CD4-positive, alpha-beta T cell treated with Interleukin-4 for 4 hours (primary cell): Measurements from ENCODE around the gene PRKCH.
"Not testable (repeated sequence)": the region's sequence is repeated elsewhere in the genome, so short reads cannot be mapped to it uniquely, and the experiment has no call there.

Experiments used
- DNase-seq: peaks from one replicate; pipeline ENCODE4 v3.0.0-alpha.2; 2020

The PRKCH gene

DNA sequence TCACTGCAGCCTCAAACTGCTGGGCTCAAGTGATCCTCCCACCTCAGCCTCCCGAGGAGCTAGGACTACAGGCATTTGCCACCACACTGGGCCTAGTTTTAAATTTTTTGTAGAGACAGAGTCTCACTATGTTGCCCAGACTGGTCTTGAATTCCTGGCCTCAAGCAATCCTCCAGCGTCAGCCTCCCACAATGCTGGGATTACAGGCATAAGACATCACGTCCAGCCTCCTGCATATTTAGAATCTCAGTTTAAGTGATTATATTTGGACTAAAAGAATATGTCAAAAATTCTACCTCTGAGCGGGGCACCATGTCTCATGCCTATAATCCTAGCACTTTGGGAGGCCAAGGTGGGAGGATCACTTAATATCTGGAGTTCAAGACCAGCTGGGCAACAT lies 12.7 kb upstream of the PRKCH start:
- DNase-seq, result not testable (repeated sequence)

DNA sequence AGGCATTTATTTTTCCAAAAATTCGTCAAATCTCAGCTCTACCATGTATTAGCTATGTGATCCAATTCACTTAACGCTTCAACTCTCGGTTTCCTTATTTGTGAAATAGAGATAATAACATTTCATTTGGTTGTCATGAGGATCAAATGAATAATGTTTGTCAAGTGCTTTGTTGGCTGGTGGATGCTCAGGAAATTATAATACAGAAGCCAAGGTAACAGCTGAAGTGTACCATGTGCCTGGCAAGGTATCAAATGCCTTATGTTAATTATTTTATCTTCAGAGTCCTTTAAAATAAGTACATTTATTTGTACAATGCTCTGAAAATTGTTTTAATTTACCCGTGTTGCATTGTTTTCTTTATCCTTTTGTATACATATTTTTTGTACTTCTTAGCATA lies 6.1 kb upstream of the PRKCH start:
- DNase-seq, result no peak

DNA sequence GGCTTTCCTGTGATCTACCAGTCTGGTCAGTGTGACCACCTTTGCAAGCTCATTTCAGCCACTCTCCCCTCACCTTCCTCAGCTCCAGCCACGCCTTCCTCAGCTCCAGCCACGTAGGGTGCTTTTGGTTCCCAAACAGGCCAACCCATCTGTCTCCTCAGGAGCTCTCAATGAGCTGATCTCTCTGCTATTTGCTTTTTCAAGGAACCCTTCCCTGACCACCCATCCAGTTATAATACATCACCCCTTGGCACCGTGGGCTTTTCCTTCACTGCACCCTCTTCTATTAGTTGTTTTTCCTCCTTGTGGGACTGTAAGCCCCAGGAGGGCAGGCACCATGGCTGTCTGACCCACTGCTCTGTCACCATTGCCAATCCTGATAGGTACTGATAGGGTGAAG lies 2.3 kb upstream of the PRKCH start:
- DNase-seq, result no peak

DNA sequence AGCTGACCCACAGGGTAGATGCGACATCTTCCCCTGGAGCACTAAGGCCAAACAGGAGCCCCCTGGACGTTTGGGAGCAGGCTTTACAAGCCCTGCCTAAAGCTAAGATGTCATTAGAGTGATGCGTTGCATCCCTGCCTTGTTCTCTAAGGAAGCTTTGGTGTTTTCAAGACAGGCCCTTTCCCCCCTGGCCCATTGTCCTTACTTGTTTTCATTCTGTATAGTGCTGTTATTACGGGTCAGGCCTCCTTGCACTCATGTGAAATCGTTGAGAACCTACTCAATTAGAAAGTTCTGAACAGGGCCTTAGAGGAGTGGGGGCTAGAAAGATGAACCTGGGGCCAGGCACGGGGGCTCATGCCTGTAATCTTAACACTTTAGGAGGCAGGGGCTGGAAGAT lies 1.7 kb upstream of the PRKCH start:
- no peak for DNase-seq

DNA sequence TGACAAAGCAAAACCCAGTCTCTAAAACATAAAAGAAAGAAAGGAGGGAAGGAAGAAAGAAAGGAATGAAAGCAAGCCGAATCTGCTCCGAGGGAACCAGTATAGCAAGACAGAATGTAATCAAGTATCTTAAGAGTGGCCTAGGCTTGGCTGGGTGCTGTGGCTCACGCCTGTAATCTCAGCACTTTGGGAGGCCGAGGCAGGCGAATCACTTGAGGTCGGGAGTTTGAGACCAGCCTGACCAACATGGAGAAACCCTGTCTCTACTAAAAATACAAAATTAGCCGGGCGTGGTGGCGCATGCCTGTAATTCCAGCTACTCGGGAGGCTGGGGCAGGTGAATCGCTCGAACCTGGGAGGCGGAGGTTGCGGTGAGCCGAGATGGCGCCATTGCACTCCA lies 1.2 kb upstream of the PRKCH start:
- not testable (repeated sequence) for DNase-seq

DNA sequence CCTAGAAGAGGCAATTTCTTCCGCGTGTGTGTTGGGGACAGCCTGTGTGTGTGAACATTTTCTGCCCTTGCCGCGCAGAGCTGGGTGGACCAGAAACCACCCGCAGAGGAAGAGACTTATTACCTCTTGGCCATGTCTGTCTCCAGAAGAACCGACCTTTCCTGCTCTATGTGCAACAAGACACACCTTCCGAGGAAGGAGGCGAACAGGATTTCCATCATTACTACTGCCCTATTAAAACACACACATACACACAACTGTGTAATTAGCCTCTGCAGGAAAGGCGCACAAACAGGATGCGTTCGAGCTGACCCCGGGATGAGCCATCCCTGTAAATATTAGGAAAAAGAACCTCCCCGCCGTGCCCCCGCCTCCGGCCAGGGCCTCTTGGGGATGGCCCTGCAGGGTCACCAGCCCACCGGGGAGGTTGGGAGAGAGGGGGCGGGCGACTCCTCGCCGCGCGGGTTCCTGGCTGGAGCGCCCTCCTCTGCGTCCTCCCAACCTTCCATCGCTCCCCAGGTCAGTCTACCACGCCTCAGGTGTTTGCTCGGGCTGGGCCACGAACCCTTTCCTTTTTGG lies 484 bp upstream of the PRKCH start:
- no peak for DNase-seq

DNA sequence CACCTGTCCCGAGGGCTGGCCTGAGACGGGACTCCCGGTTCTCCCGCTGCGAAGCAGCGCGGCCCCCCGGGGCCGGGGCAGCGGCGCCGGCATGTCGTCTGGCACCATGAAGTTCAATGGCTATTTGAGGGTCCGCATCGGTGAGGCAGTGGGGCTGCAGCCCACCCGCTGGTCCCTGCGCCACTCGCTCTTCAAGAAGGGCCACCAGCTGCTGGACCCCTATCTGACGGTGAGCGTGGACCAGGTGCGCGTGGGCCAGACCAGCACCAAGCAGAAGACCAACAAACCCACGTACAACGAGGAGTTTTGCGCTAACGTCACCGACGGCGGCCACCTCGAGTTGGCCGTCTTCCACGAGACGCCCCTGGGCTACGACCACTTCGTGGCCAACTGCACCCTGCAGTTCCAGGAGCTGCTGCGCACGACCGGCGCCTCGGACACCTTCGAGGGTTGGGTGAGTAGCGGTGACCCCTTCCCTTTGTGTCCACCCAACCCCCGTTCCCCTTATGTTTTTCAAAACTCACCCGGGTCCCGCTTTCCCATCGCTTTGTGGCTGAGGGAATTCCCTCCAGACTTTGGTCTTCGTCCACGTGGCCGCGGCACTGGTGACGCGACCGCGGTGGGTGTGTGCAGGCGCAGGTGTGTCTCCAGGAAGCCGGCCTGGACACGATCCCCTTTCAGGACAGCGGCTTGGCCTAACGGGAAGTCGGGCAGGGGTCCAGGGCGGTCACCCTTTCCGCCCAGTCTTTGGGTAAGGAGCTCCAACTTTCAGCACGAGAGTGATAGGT lies 826 bp downstream of the PRKCH start:
- DNase-seq, result no peak

DNA sequence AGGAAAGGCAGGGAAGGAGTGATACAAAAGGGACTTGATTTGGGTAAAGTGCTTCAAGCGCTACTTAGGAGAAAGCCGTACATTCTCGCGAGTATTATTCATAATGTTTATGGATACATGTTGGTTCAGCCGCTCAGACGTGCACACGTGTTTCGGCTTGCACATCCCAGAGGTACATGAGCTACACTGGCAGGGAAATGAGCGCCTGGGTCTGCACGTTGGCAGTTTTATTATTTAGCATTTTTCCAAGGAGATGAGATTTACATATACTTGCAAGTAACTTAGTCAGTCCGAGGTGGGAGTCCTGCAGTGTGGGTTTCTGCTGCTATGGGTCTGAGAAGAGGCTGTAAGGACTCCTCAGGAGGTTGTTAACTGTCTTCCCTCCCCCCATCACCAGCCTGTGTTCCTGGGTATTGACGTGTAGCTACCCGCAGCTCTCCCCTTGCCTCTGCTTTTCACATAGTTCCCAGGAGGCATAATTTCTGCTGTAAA lies 1.5 kb downstream of the PRKCH start:
- DNase-seq, result peak; percentile 73

DNA sequence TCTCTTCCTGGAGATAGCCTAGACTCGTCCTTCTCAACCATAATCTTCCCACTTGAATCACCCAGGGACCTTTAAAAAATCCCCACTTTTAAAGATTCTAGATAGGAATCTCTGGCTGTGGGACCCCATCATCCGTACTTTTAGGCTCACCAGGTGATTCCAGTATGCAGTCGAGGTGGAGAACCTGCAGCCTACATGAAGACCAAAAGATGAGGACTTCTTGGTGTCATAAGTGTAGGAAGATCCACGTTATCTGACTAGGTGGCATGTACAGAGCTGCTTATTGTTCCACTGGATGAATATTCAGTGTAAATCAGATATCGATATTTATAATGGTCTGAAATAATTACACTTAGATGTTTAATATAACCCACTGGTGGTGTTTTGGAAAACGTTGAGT lies 2.6 kb downstream of the PRKCH start:
- no peak for DNase-seq

DNA sequence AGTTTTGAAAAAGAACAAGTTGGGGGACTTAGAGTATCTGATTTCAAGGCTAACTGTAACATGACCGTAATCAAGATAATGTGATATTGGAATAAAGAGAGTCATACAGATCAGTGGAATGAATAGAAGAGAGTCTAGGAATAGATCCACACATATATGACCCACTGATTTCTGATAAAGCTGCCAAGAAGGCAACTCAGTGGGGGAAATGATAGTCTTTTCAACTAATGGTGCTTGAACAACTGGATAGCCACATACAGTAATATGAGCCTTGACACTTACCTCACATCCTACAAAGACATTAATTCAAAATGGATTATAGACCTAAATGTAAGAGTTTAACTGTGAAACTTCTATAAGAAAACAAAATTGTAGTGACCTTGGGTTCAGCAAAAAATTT lies 3.8 kb downstream of the PRKCH start:
- no peak for DNase-seq

DNA sequence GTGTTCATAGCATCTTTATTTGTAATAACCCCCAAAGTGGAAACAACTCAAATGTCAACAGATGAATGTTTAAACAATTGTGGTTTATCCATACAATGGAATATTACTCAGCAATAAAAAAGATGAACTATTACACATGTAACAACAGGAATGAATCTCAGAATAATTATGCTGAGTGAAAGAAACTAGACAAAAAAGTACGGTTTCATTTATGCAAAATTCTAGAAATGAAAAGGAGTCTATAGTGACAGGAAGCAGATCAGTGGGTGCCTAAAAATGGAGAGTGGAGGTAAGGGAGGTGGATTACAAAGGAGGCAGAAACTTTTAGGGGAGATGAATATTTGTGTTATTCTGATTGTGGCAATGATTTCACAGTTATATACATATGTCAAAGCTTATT lies 4.8 kb downstream of the PRKCH start:
- no peak for DNase-seq

DNA sequence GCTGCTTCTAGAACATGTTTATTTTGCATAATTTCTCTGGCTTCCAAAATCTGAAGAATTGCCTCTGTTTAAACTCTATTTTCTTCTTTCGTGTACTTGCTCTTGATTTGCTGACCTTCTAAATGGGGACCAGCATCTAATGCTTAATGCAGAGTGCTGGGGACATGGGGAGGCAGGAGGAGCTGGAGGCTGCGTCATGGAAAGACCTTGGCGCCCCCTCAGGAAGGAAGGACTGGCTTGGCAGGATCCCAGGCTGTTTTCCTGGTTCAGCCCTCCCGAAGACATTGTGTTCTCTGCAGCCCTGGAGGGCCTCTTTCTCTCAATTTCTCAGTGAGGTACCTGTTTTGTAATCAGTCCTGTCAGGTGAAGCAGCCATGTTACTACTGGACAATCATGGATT lies 5.5 kb downstream of the PRKCH start:
- DNase-seq, result no peak

DNA sequence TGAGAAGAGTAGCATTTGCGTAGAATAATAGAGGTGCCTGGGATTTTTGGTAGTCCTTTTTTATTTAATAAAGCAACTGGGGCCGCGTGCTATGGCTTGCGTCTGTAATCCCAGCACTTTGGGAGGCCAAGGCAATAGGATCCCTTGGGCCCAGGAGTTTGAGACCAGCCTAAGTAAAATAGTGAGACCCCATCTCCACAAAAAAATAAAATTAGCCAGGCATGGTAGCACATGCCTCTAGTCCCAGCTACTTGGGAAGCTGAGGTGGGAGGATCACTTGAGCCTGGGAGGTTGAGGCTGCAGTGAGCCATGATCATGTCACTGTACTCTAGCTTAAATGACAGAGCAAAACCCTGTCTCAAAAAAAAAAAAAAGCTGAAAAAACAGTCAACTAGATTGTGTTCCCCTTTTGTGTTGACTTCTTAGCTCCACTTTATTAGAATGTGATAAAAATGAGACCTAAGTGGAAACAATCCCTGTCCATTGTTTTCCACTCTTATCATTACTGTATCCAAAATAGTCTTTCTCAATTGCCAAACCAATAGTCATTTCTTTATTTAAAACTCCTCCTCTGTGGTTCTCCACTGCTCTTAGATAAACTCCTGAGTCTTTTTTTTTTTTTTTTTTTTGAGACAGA lies 7.4 kb downstream of the PRKCH start:
- no peak for DNase-seq

DNA sequence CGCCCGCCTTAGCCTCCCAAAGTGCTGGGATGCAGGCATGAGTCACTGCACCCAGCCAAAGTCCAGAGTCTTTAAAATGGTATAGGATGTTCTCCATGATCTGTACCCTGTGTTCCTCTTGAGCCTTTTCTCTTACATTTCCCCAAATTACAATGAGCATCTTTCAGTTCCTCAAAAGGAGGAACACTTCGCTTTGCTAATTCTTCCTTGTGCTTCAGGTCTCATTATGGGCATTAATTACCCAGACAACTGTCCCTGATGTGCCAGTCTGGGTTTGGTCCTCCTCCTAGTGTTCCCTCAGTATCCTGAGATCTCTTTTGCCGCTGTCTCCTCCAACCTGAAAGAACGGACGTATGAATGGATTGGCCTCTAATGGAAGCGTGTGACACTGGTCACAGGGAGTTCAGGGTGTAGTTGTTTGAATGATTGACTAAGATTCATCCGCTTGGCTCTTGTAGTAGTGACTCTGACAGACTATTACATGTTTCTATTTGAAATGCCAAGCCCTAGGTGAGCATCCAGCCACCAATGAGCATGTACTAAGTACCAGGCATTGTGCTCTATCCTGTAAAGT lies 8.2 kb downstream of the PRKCH start:
- no peak for DNase-seq

DNA sequence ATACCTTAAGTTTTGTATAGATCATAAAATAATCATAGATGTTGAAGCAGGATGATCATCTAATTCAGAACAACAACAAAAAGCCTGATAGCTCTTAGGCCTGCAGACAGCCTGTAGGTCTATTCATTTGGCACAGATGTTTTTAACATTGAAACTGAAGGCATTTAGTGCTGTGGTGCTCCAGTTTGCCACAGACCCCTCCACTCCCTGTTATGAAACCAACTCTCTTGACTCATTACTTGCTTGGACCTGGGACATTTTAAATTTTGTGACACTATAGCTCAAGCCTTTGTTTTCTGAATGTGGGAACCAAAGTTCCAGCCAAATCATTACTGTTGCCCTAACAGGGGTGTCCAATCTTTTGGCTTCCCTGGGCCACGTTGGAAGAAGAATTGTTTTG lies 9.1 kb downstream of the PRKCH start:
- DNase-seq, result no peak

DNA sequence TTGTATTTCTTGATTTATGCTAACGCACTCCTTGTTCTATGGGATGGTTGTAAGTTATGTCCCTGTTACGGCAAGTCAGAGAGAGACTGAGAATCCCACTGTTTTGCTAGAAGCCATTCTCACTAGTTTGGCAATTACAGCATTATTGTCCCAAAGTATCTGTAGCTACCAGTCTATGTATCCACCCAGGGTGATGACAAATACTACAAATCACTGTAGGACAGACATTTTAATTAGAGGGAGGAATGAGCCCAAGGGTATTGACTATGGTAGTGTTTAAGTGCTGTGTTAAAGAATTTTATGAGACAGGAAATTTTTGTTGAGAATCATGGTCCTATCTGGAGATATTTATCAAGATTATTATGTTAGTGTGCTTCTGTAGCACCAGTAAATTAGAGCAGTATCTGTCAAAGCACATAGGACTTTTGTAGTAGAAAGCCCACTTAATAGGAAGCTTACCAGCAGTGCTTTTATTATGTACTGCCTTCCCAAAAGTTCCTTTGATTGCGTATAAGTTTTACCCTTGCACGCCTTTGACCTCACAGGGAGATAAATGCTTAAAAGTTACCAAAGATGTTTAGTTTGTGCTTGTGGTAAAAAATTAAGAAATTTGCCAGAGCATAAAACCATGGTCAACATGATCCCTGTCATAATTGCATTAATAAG lies 10.7 kb downstream of the PRKCH start:
- DNase-seq, result no peak

DNA sequence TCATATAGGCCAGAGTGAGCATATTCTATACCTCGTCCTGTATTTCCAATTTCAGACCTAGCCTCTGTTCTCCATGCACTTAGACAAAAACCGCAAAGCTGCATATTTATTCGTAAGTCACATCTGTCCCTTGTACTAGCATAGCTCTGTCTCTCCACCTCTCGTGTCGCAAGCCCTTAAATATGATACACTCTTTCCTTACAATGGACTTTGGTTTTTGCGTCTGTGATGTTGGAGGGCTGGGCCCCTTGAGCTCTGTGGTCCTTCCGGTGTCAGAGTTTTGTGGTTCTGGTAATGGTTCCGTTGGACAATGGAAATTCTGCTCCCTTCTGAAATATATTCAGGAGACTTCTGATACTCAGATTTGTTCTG lies 11.3 kb downstream of the PRKCH start:
- DNase-seq, result no peak

DNA sequence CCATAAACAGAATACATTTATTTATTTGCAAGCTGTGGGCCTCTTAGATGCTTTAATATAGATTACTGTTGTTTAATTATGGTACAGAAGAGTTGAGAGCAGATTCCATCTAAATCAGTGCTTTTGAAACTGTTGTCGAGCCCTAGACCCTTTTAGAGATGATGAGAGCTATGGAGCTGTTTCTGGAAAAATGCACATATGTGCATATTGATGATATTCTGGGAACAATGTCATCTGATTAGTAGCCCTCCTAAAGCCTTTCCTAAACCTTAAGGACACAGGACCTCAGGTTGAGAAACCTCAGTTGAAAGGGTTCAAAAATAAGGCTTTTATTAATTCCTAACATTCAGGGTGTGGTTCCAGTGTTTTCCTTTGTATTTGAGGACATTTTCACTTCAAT lies 11.7 kb downstream of the PRKCH start:
- no peak for DNase-seq

DNA sequence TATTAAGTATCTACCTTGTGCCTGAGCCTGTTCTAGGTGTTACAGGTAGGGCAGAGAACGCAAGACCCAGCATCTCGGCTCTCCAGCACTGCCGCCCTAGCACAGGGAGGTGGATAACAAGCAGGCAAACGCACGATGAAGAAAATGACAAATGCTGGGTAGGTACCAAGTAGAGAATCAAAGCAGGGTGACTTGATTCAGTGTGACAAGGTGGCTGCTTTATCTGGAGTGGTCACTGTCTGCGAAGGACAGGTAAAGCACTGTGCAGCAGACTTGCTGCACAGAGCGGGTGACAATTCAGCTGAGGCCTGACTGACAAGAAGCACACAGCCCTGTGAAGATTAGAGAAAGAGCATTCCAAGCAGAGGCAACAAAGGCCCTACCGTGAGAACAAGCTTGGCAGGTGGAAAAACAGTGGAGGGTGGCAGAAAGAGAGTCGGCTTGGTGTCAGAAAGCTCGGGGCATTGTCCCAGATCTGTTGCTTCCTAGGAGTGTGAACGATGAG lies 12.9 kb downstream of the PRKCH start:
- DNase-seq, result no peak

DNA sequence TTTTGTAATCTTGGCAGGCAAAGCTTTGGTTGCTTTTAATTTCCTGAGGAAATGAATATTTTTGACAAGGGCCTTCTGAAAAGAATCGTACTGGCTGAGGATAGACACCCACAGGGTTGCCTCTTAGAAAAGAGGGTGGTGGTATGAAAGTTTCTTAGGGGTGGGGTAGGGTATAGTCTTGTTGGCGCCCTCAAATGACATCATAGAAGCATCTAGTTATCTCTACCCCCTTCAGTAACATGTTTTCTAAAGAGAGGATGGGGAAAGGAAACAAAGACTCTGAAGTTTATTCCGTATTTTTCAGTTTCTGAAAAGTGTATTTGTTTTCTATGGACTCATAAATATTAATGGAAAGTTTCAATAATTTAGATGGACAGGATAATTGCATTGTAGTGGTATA lies 13.7 kb downstream of the PRKCH start:
- DNase-seq, result no peak

DNA sequence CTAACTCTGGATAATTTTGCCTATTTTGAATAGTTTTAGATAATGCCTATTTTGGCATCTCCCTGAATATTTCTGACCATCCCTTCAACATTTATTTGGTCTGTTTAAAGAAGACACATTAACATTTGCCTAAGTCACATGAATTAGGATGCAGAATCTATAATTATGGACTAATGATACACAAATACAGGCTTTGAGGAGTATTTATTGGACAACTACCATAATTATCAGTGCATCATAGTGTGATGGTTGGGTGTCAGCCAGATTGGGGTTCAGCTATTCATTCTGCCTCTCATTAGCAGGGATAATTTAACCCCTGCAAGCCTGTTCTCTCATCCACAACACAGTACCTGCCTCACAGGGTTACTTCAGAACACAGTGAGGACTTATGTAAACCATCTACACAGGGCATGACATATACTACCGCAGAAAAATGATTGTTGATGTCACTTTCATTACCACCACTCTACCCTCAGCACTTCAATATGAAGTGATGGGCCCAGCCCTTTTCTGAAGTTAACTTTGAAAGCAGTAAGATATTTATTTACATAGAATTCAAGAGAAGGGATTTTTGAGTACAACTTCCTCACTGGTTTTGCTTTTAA lies 14.4 kb downstream of the PRKCH start:
- DNase-seq, result peak; percentile 87

DNA sequence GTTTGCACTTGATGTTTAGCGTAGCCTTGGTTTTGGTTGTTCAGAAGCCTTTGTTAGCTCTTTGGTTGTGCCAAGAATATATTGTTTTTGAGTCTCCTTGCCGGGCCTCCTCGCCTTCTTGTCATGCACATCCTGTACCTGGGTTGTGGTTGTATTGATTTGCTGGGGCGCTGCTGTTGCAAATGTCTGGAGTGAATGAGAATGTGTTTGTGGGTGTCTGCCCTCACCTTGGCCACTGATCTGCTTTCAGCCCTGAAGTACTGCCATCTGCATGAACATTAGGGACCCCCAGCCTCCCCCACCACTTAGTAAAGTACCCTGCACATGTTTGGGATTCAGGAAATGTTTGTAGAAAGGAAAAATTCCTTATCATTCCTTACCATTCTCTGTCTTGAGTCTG lies 16.5 kb downstream of the PRKCH start:
- peak; percentile 96 for DNase-seq

DNA sequence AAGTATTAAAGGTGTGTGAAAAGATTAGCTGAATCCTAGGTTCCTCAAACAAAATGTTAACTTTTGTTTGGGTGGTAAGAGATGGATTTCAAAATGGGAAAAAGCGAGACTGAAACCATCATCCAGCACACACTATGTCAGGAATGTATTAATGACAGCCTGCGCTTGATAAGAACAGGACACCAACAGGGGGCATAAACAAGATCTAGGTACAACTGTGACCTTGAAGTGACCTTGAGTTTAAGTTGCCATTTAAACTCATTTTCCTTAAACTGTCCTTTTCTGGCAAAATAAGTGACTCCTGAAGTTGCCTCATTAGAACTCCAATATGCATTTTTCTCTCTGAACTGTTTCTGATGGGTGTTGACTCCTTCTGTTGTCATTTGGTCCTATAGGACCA lies 17.1 kb downstream of the PRKCH start:
- DNase-seq, result no peak
